ENCODE measurements around the gene OFD1. TPM values are rescaled to one million over a fixed set of nuclear protein-coding genes. Genes with fewer than 3 reads are reported as not detected.

OFD1 gene
- total and polyA plus RNA-seq, 2 of the 8 experiments (the other 6 are each of a cell fraction or from before 2014, with no cell fraction given) = 8.0 to 23.4 TPM

DNA sequence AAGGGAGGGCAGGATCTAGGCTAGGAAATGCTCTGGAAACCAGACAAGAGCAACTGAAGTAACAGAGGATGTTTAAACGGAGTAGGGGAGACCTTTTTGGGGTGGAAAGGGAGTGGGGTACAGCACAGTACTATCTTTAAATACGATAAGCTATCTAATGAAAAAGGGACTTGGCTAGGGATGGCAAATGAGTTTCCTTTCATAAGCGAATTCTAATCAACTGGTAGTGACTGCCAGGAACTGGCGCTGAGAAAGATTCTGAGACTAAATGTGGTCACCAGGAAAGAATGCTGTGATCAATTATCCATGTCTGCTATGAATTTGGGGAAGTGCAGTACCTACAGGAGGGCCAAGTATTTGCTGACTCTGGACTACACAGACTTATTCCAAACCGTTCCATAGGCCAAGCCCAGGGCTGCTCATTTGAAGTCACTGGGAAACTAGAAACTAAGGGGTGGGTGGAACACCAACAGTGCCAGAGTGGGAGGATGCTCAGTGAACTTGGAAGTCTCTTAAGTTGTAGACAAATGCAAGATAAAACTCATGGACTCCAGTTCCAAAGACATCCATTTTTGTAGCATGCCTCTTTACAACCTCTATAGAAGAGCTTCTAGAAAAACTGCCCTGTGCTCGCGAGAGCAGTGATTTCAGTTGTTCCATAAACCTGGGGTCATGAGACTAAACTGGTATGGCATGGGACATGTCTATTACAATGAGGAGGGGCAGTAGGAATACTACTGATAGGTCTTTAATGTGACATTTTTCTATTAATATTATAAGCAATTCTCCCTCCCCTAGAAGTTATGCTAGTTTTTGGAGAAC, 2.1 kb upstream of the OFD1 start (continued):
- TF ChIP-seq MAFK (IDR thresholded peaks at IDR 0.05; ENCODE audit: low read depth, low read length) (no peak), BACH1 (IDR thresholded peaks at IDR 0.05; ENCODE audit: low read length) (no peak)

Data from H1 (cell line).